ENCODE measurements around the gene MRPS25. TPM values are rescaled to one million over a fixed set of nuclear protein-coding genes. Genes with fewer than 3 reads are reported as not detected.

The MRPS25 gene
- total and polyA plus RNA-seq, 4 donors = 12.6 to 55.1 (median 42.9) TPM

GRCh38 chr3:15032650-15033049, 32.5 kb downstream of the MRPS25 start:
- H3K9me3 ChIP-seq (ENCODE audit: control insufficient read depth in 4 of 4, low read length in 3 of 4) = no peaks in the 10 kb centered on the region
- no peaks in the 10 kb centered on the region for H3K27me3 ChIP-seq (ENCODE audit: control insufficient read depth in 4 of 4, insufficient read depth in 4 of 4, low read length in 3 of 4)
- H3K9ac ChIP-seq (ENCODE audit: low read depth in 1 of 2, low read length in 2 of 2) = no peak overlapping the region
- peaks cover 13 to 53% (median 32%) of the 10 kb centered on the region in 4 donors for H3K36me3 ChIP-seq (ENCODE audit: control insufficient read depth in 4 of 4, insufficient read depth in 3 of 4, low read depth in 1 of 4, low read length in 3 of 4)
- H3K4me1 ChIP-seq (ENCODE audit: control insufficient read depth in 4 of 4, insufficient read depth in 4 of 4, low read length in 3 of 4) = no peaks in the 10 kb centered on the region
- TF ChIP-seq RXRA (IDR thresholded peaks at IDR 0.05) (no peak), REST (IDR thresholded peaks at IDR 0.05) (no peak), ATF3 (IDR thresholded peaks at IDR 0.05) (no peak), SP1 (IDR thresholded peaks at IDR 0.05) (no peak), TAF1 (conservative IDR thresholded peaks at IDR 0.05) (no peak), GABPA (IDR thresholded peaks at IDR 0.05 in 1 of 2, conservative IDR thresholded peaks at IDR 0.05 in 1 of 2) (no peak), NR2F2 (IDR thresholded peaks at IDR 0.05) (no peak), HNF4A (conservative IDR thresholded peaks at IDR 0.05) (no peak), ZBTB33 (IDR thresholded peaks at IDR 0.05) (no peak)
- DNase-seq (ENCODE audit: low spot score) = no peak
- H3K27ac ChIP-seq (ENCODE audit: low read depth in 1 of 2, low read length in 2 of 2) = no peak overlapping the region
- 94% methylated on average over 2 of the region's 2 CpGs for WGBS
- no peak overlapping the region for H3K4me3 ChIP-seq (ENCODE audit: low read depth in 1 of 3, low read length in 3 of 3)

GRCh38 chr3:15029625-15030024, 35.5 kb downstream of the MRPS25 start:
- no peak overlapping the region for H3K27ac ChIP-seq (ENCODE audit: low read depth in 1 of 2, low read length in 2 of 2)
- no peaks in the 10 kb centered on the region for H3K4me1 ChIP-seq (ENCODE audit: control insufficient read depth in 4 of 4, insufficient read depth in 4 of 4, low read length in 3 of 4)
- no peak overlapping the region for H3K4me3 ChIP-seq (ENCODE audit: low read depth in 1 of 3, low read length in 3 of 3)
- no peaks in the 10 kb centered on the region for H3K9me3 ChIP-seq (ENCODE audit: control insufficient read depth in 4 of 4, low read length in 3 of 4)
- peaks cover 17 to 57% (median 37%) of the 10 kb centered on the region in 4 donors for H3K36me3 ChIP-seq (ENCODE audit: control insufficient read depth in 4 of 4, insufficient read depth in 3 of 4, low read depth in 1 of 4, low read length in 3 of 4)
- H3K27me3 ChIP-seq (ENCODE audit: control insufficient read depth in 4 of 4, insufficient read depth in 4 of 4, low read length in 3 of 4) = no peaks in the 10 kb centered on the region
- TF ChIP-seq CTCF (IDR thresholded peaks at IDR 0.05; ENCODE audit: low read depth, low read length, missing input control) (no peak), JUND (IDR thresholded peaks at IDR 0.05) (no peak), RAD21 (IDR thresholded peaks at IDR 0.05) (no peak), HNF4G (IDR thresholded peaks at IDR 0.05) (no peak), REST (IDR thresholded peaks at IDR 0.05) (no peak), YY1 (IDR thresholded peaks at IDR 0.05) (no peak), MAX (IDR thresholded peaks at IDR 0.05) (no peak), ATF3 (IDR thresholded peaks at IDR 0.05) (no peak), RXRA (IDR thresholded peaks at IDR 0.05) (no peak), FOXA2 (IDR thresholded peaks at IDR 0.05) (no peak), HNF4A (conservative IDR thresholded peaks at IDR 0.05) (no peak)
- no peak for DNase-seq (ENCODE audit: low spot score)
- H3K9ac ChIP-seq (ENCODE audit: low read depth in 1 of 2, low read length in 2 of 2) = no peak overlapping the region

Measured in liver (tissue), 9 donors.